Neural crest cell (in vitro differentiated cells): Measurements from ENCODE around the gene RGS18. TPM values are rescaled to one million over a fixed set of nuclear protein-coding genes. Genes with fewer than 3 reads are reported as not detected.

Experiments
- DNase-seq: peaks from one replicate; pipeline ENCODE4 v3.0.0; 2021; ENCODE audit warnings: low read depth, mixed read lengths, low spot score
- H3K27ac Mint-ChIP-seq: one replicate; pipeline ENCODE4 v1.8.0; 2021; ENCODE audit warnings: mild to moderate bottlenecking, mixed read lengths; ENCODE audit not compliant: unreplicated experiment
- H3K27me3 Mint-ChIP-seq: 2 replicates; pipeline ENCODE4 v1.8.0; 2021; ENCODE audit warnings: low read depth, mild to moderate bottlenecking, mixed read lengths
- H3K36me3 Mint-ChIP-seq: 2 replicates; pipeline ENCODE4 v1.8.0; 2021; ENCODE audit warnings: low read depth, mild to moderate bottlenecking, mixed read lengths
- H3K4me1 Mint-ChIP-seq: 2 replicates; pipeline ENCODE4 v1.8.0; 2021; ENCODE audit warnings: mixed read lengths
- H3K4me3 Mint-ChIP-seq: one replicate; pipeline ENCODE4 v1.8.0; 2021; ENCODE audit warnings: mild to moderate bottlenecking, mixed read lengths
- H3K9me3 Mint-ChIP-seq: 2 replicates; pipeline ENCODE4 v1.8.0; 2021; ENCODE audit warnings: mixed read lengths
- total RNA-seq: library from RNA; stranded (reverse); gene quantifications from 2 replicates; pipeline ENCODE4 v1.2.1, GENCODE V29; 2021
- TF ChIP-seq, protein P1 (sequence below): fragments of 200-600 bp; sonication (generic); conservative IDR thresholded peaks from 2 replicates; pipeline ENCODE4 v1.5.0; 2021; ENCODE audit warnings: antibody characterized with exemption, mild to moderate bottlenecking

The RGS18 gene
- total RNA-seq, 1 donor from 2014 or later: not detected

DNA sequence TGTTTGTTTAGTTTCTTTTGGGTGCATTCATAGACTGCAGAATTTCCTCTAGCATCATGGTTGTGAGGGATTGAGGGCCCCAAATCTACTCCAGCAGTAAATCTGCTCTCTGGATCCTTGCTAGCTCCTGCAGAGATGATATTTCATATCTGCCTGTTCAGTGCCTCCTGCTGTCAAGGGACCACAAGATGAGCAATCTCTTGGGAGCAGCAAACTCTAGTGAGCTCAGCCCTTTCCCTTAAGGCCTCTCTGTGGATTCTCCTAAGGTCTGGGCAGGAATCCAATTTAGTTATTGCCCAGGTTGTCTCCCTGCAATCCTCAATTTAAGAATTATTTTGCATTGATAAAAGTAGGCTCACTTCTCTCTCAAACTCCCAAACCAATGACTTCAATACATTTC lies 76.9 kb downstream of the RGS18 start:
- H3K4me1 Mint-ChIP-seq: no peaks in the 10 kb centered on the region
- H3K27ac Mint-ChIP-seq: no peak overlapping the region
- no peaks in the 10 kb centered on the region for H3K9me3 Mint-ChIP-seq
- TF ChIP-seq, protein P1, sequence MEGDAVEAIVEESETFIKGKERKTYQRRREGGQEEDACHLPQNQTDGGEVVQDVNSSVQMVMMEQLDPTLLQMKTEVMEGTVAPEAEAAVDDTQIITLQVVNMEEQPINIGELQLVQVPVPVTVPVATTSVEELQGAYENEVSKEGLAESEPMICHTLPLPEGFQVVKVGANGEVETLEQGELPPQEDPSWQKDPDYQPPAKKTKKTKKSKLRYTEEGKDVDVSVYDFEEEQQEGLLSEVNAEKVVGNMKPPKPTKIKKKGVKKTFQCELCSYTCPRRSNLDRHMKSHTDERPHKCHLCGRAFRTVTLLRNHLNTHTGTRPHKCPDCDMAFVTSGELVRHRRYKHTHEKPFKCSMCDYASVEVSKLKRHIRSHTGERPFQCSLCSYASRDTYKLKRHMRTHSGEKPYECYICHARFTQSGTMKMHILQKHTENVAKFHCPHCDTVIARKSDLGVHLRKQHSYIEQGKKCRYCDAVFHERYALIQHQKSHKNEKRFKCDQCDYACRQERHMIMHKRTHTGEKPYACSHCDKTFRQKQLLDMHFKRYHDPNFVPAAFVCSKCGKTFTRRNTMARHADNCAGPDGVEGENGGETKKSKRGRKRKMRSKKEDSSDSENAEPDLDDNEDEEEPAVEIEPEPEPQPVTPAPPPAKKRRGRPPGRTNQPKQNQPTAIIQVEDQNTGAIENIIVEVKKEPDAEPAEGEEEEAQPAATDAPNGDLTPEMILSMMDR: no peak
- no peak for DNase-seq
- no peak overlapping the region for H3K4me3 Mint-ChIP-seq
- H3K27me3 Mint-ChIP-seq: no peaks in the 10 kb centered on the region
- H3K36me3 Mint-ChIP-seq: no peaks in the 10 kb centered on the region

Other genes with a start within 250 kb of the RGS18 start
- gene RGS21, start 158.5 kb downstream of the RGS18 start, total RNA-seq: not detected in 2 replicates